B cell (primary cell): ENCODE measurements around the gene MYBPC3. TPM values are rescaled to one million over a fixed set of nuclear protein-coding genes. Genes with fewer than 3 reads are reported as not detected.

Experiments used
- ATAC-seq: fragments of 200-7000 bp; cut with Tn5 transposase; one replicate; pipeline ENCODE4 v1.10.0; 2021; ENCODE audit warnings: low read depth, mild to moderate bottlenecking, moderate number of reproducible peaks, moderate library complexity
- CTCF ChIA-PET: fragments of 350-600 bp; sonication (Branson Sonifier 250); formaldehyde crosslinking; loops from one replicate; lab custom pipeline; 2021; ENCODE audit warnings: antibody characterized with exemption, inconsistent platforms; lab: Charles Lee
- POLR2A ChIA-PET: fragments of 350-600 bp; sonication (Branson Sonifier 250); formaldehyde crosslinking; loops from one replicate; lab custom pipeline; 2021; ENCODE audit warnings: antibody characterized with exemption; lab: Charles Lee
- DNase-seq: peaks from one replicate; pipeline ENCODE4 v3.0.0; 2013
- H2AFZ ChIP-seq: 2 replicates; pipeline ENCODE4 v1.6.1; 2012; ENCODE audit warnings: mild to moderate bottlenecking, low read depth, low read length; ENCODE audit not compliant: insufficient read depth, poor library complexity, severe bottlenecking
- H3K27ac ChIP-seq, 2 donors: 1 replicate in 1 of 2; 2 replicates in 1 of 2; pipeline ENCODE4 v1.5.1; 2012 to 2013; ENCODE audit warnings: low read length in 2 of 2, mild to moderate bottlenecking in 2 of 2, moderate library complexity in 1 of 2
- H3K27me3 ChIP-seq, 4 experiments: fragments of 200-600 bp in 1 of 4; sonication (generic) in 1 of 4; replicated peaks in 1 of 4; 1 replicate in 2 of 4; 2 replicates in 2 of 4; pipeline versions ENCODE4 v1.6.1 to v1.7.0; 2013 to 2016; ENCODE audit warnings: low read length in 3 of 4, mild to moderate bottlenecking in 2 of 4, mixed read lengths in 1 of 4, moderate library complexity in 1 of 4; ENCODE audit not compliant: insufficient read depth in 4 of 4, control insufficient read depth in 3 of 4; ENCODE audit errors: control extremely low read depth in 1 of 4
- H3K36me3 ChIP-seq, 2 experiments: replicated peaks in 1 of 2; 1 replicate in 1 of 2; 2 replicates in 1 of 2; pipeline versions ENCODE4 v1.6.1 to v1.7.1; 2013; ENCODE audit warnings: low read length in 1 of 2; ENCODE audit not compliant: insufficient read depth in 2 of 2, control insufficient read depth in 1 of 2; ENCODE audit errors: control extremely low read depth in 1 of 2, extremely low read depth in 1 of 2
- H3K4me1 ChIP-seq, 2 donors: fragments of 200-600 bp in 1 of 2; sonication (generic) in 1 of 2; 1 replicate in 1 of 2; 2 replicates in 1 of 2; pipeline versions ENCODE4 v1.5.1 to v1.6.1; 2013 to 2017; ENCODE audit warnings: low read length in 2 of 2; ENCODE audit not compliant: control insufficient read depth in 2 of 2, insufficient read depth in 2 of 2
- H3K4me2 ChIP-seq: replicated peaks from 2 replicates; pipeline ENCODE3; 2012; ENCODE audit warnings: mild to moderate bottlenecking, low read depth, low read length; ENCODE audit not compliant: poor library complexity, severe bottlenecking
- H3K4me3 ChIP-seq, 5 experiments: fragments of 200-600 bp in 1 of 5; sonication (generic) in 1 of 5; 1 replicate in 3 of 5; 2 replicates in 2 of 5; pipeline versions ENCODE4 v1.5.1 to v1.7.0; 2011 to 2016; ENCODE audit warnings: low read length in 4 of 5, mild to moderate bottlenecking in 4 of 5, low read depth in 2 of 5, control low read depth in 1 of 5, moderate library complexity in 1 of 5; ENCODE audit not compliant: insufficient read depth in 1 of 5; ENCODE audit errors: control extremely low read depth in 1 of 5, extremely low read depth in 1 of 5
- H3K79me2 ChIP-seq: fragments of 200-600 bp; sonication (generic); one replicate; pipeline ENCODE4 v1.6.0; 2016; ENCODE audit warnings: low read length; ENCODE audit not compliant: control insufficient read depth, insufficient read depth
- H3K9ac ChIP-seq: fragments of 200-600 bp; sonication (generic); 2 replicates; pipeline ENCODE4 v1.6.1; 2017; ENCODE audit warnings: mild to moderate bottlenecking, low read length, moderate library complexity
- H3K9me3 ChIP-seq, 3 donors: one replicate each; pipeline versions ENCODE4 v1.6.1 to v1.7.1; 2013; ENCODE audit warnings: low read length in 2 of 3; ENCODE audit not compliant: control insufficient read depth in 2 of 3, insufficient read depth in 1 of 3; ENCODE audit errors: control extremely low read depth in 1 of 3
- H4K20me1 ChIP-seq: 2 replicates; pipeline ENCODE4 v1.6.0; 2012; ENCODE audit warnings: mild to moderate bottlenecking, low read length; ENCODE audit not compliant: insufficient read depth, control insufficient read depth, poor library complexity, severe bottlenecking
- H3K27ac Mint-ChIP-seq: one replicate; pipeline ENCODE4 v1.8.0; 2021; ENCODE audit warnings: mixed read lengths
- H3K27me3 Mint-ChIP-seq: one replicate; pipeline ENCODE4 v1.8.0; 2021; ENCODE audit warnings: mixed read lengths
- H3K4me1 Mint-ChIP-seq: one replicate; pipeline ENCODE4 v1.8.0; 2021; ENCODE audit warnings: mixed read lengths
- H3K4me3 Mint-ChIP-seq: one replicate; pipeline ENCODE4 v1.8.0; 2021; ENCODE audit warnings: mixed read lengths
- H3K9me3 Mint-ChIP-seq: one replicate; pipeline ENCODE4 v1.8.0; 2022; ENCODE audit warnings: mixed read lengths; ENCODE audit not compliant: insufficient read depth
- CTCF ChIP-seq: fragments of 200-600 bp; IDR thresholded peaks from one replicate; pipeline ENCODE4 v1.8.0; 2022; ENCODE audit warnings: antibody characterized with exemption, mild to moderate bottlenecking
- EZH2 ChIP-seq: IDR thresholded peaks from 2 replicates; pipeline ENCODE4 v1.6.1; 2012; ENCODE audit warnings: borderline replicate concordance, low read depth, mild to moderate bottlenecking, moderate library complexity, low read length; ENCODE audit not compliant: insufficient read depth, poor library complexity, severe bottlenecking
- WGBS: methylation state at CpG from one replicate; pipeline ENCODE4 v1.1.5; 2013; ENCODE audit warnings: missing lambda C conversion rate; ENCODE audit not compliant: insufficient coverage; 5-methylcytosine and 5-hydroxymethylcytosine counted together
- intact Hi-C: fragments of 100-400 bp; cut with micrococcal nuclease; formaldehyde crosslinking; loops from one replicate; pipeline ENCODE4 v1.10.0; 2022
- polyA plus RNA-seq: library from polyadenylated mRNA; depleted of rRNA; stranded (reverse); fragments of >200 nt; gene quantifications from 2 replicates; pipeline ENCODE4 v1.2.3, GENCODE V29; 2012
- total RNA-seq, 2 donors: library from RNA; stranded (reverse); fragments of 120-200 nt in 1 of 2; gene quantifications; 1 replicate in 1 of 2; 2 replicates in 1 of 2; pipeline versions ENCODE4 v1.2.3 to v1.2.4, GENCODE V29; 2013 to 2022

The MYBPC3 gene
- total and polyA plus RNA-seq, 2 donors (not counting 1 experiment from before 2014, with no cell fraction given), result 0.67 to 1.4 TPM

- TF ChIP-seq CTCF, result no peak
- no peak for TF ChIP-seq EZH2
- Histone ChIP-seq H4K20me1 (peaks cover 81% of the 10 kb centered on the region), H3K4me1 (peaks cover 3 to 7% of the 10 kb centered on the region in 2 donors), H3K79me2 (peaks cover 100% of the 10 kb centered on the region), H3K36me3 (peaks cover 7 to 49% of the 10 kb centered on the region in 2 experiments), H3K4me2 (no peak overlapping the region), H3K4me3 (no peak overlapping the region), H3K9me3 (no peaks in the 10 kb centered on the region), H3K27ac (no peak overlapping the region), H3K9ac (no peak overlapping the region), H2AFZ (no peak overlapping the region), H3K27me3 (no peaks in the 10 kb centered on the region)
- Mint-ChIP-seq H3K27ac (peak overlapping the region; percentile 46), H3K4me1 (peaks cover 38% of the 10 kb centered on the region), H3K4me3 (peak overlapping the region; percentile 5), H3K27me3 (no peaks in the 10 kb centered on the region), H3K9me3 (no peaks in the 10 kb centered on the region)
- ATAC-seq, result peak; percentile 51
- DNase-seq, result no peak
- POLR2A ChIA-PET, result no interaction called here
- intact Hi-C loops, result no loop called here
- CTCF ChIA-PET, result no interaction called here
- 40% methylated on average over 1 of the region's 1 CpG for WGBS
Observed at GRCh38 chr11:47366020-47366490, 13.6 kb upstream of the MYBPC3 start.

- no peaks in the 10 kb centered on the region for H3K27me3 Mint-ChIP-seq
- Histone ChIP-seq H2AFZ (no peak overlapping the region), H3K9me3 (no peaks in the 10 kb centered on the region), H3K27me3 (no peaks in the 10 kb centered on the region), H3K4me1 (peaks cover 12 to 14% of the 10 kb centered on the region in 2 donors), H3K4me2 (no peak overlapping the region), H3K36me3 (peaks cover 2 to 46% of the 10 kb centered on the region in 2 experiments), H3K4me3 (no peak overlapping the region), H3K9ac (no peak overlapping the region), H3K79me2 (peaks cover 88% of the 10 kb centered on the region), H4K20me1 (peaks cover 92% of the 10 kb centered on the region), H3K27ac (no peak overlapping the region)
- POLR2A ChIA-PET, result no interaction called here
- no peak overlapping the region for H3K4me3 Mint-ChIP-seq
- H3K9me3 Mint-ChIP-seq, result no peaks in the 10 kb centered on the region
- peak overlapping the region; percentile 29 for H3K27ac Mint-ChIP-seq
- peaks cover 37% of the 10 kb centered on the region for H3K4me1 Mint-ChIP-seq
- no peak for ATAC-seq
- DNase-seq, result no peak
- TF ChIP-seq EZH2, result no peak
- no peak for TF ChIP-seq CTCF
- intact Hi-C loops, result no loop called here
- CTCF ChIA-PET, result interaction anchor here (2.0 kb wide), 1 partner anchor 12 kb away, joined by 7 read pairs; no protein-coding TSS in a partner anchor
- WGBS, result 90% methylated on average over 12 of the region's 13 CpGs
Observed at GRCh38 chr11:47361419-47361818, 8.9 kb upstream of the MYBPC3 start.
